HG03108 (cell line): ENCODE results near the gene DNAH9.
"Not testable (repeated sequence)": the region's sequence is repeated elsewhere in the genome, so short reads cannot be mapped to it uniquely, and the experiment has no call there.

ENCODE experiments used
- ATAC-seq: cut with Tn5 transposase; IDR thresholded peaks from one replicate; pipeline ENCODE4 v1.9.1; 2021; ENCODE audit warnings: moderate library complexity; ENCODE audit not compliant: unreplicated experiment

DNAH9 gene

DNA sequence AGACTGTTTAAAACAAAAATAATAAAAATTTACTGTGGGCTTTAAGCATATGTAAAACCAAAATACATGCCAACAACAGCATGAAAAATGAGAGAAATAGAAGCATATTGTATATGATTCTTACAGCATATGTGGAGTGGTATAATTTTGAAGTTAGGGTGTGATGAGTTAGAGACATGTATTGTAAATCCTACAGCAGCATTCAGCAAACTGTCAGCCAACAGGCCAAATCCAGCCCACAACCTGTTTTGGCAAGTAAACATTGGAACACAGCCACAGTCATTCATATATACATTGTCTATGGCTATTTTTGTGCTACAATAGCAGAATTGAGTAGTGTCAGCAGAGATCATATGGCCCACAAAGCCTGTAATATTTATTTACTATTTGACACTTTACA is 356.7 kb downstream of the DNAH9 start:
- ATAC-seq, result no peak

DNA sequence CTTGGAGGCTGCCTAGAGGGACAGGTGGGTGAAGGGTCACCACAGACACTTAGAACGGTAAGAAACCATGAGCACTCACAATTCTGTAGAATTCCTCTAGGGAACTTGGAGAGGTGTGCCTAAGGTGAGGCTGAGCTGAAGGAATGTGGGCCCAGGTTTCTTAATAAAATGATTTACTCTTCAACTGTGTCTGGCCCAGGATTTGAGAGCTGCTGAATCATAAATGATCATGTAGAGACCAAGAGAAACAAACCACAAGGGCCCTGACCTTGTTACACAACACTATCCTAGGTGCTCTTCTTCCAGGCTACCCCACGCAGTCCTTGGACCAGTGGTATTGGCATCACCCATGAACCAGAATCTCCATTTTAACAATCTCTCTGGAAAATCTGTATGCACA is 371.3 kb downstream of the DNAH9 start:
- ATAC-seq, result no peak

DNA sequence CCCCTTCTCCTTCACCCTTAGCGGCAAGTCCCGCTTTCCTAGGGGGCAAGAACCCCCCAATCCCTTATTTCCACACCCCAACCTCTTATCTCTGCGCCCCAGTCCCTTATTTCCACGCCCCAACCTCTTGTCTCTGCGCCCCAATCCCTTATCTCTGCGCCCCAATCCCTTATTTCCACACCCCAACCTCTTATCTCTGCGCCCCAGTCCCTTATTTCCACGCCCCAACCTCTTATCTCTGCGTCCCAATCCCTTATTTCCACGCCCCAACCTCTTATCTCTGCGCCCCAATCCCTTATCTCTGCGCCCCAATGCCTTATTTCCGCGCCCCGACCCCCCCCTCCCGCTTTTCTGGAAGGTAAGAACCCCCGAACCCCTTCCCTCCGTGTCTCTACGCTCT is 374.5 kb downstream of the DNAH9 start:
- ATAC-seq, result not testable (repeated sequence)

DNA sequence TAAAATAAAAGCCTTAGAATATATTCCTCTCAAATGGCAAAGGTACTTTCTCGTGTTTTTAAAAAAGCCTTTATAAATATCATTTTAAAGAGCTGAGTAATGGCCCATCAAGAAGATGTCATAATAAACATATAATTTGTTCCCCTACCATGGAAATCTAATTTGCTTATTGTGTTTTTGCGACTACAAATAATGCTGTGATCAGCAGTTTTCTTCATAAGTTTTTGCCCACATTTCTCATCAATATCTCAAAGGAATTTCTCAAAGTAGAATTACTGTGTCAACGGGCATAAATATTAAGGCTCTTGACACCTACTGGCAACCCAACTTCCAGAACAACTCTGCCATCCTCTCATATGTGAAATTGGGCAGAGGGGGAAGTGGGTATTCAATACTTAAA is 381.5 kb downstream of the DNAH9 start:
- ATAC-seq, result no peak

DNA sequence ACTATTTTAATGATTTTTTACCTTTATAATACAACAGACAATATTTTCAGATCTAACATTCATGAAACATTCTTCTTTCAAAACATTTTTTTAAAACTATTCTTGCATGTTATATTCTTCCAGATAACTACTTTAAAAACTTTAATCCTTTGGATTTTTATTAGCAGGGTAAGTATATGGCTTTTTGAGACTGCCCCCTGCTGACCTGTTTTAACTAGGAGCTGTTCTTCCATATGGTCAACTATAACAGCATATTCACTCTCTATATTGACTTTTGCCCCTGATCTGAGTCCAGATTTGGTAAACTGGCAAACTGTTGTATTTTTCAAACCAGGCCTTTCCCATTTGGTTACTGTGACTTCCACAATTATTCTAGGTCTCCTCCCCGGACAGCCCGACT is 382.5 kb downstream of the DNAH9 start:
- ATAC-seq, result no peak

DNA sequence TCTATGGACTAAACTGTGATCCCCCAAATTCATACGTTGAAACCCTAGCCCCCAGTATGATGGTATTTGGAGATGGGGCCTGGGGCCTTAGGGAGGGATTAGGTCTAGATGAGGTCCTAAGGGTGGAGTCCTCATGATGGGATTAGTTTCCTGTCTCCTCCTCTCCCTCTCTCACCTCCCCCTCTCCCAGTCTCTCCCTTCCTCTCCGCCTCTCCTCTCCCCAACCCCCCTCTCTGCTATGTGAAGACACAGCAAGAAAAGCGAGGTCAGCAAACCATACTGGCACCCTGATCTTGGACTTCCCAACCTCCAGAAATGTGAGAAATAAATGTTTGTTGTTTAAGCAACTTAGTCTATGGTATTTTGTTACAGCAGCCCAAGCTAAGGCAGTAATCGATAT is 383.6 kb downstream of the DNAH9 start:
- no peak for ATAC-seq

DNA sequence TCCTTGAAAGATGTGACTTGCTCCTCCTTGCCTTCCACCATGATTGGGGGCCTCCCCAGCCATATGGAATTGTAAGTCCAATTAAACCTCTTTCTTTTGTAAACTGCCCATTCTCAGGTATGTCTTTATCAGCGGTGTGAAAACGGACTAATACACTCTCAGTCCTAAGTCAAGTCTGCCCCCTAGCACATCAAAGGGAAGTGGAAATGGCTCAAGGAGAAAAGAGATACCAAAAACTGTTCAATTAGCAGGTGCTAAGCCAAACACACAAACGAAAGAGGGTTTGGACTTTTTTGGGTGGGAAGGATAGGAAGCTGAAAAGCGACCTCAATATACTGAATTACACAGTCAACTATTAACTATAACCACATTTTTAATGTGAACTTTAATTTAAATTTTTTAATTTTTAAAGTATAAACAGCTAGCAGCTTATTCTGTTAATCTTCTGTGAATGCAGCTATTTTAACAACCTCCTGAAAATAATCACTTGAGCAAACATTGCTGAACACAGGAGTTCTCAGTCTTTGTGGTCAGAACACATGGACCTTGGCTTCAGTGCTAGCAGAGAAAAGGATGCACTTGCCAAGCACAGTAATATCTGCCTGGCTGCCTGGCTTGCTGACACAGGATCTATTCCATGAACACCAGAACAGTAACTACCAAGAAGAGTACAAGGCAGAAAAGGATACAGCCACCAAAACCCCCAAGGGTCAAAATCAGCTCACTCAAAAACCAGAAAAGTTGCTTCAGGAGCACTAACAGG is 388.1 kb downstream of the DNAH9 start:
- ATAC-seq, result no peak

DNA sequence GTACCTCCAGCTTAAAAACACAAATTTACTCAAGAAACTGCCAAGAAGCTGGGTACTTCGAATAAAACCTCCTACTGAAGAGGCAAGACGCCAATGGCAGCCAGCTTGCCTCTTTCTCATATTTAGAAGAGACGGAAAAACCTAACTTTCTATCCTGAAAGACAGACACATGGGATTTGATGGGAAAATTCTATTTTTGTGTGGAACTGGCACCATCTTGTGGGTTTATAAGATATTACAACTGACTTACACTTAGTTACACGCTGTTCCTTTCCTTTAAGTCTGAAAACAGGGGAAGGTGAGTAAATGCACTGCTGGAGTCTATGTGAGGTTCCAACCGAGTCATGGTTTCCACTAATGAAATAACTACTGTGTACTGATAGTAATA is 388.7 kb downstream of the DNAH9 start:
- no peak for ATAC-seq

DNA sequence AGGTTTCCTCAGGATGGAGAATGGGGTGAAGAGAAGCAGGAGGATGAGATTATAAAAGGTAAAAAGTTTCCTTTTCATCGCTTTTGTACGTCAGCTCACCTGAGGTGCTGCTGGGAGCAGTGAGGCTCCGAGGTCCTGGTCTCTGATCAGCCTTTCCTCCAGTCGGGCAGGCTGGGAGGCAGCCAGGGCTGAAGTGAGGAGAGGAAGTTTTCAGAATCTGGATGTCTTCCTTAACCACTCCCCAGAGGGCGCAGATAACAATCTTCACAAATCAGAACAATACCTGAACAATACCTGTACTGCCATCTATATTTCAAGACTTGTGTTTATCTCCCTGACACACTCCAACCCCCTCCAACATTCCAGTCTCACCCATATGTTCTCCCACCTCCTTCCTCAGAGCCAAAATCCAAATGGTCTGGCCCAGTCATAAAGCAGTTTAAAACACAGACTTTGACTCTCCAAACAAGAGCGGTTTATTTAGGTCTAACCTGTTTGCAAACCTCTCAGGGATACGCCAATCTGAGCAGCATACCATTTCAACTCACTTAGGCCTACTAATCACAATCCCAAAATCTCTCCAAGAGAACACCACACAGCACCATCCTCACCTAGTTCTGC is 392.2 kb downstream of the DNAH9 start:
- ATAC-seq, result no peak

DNA sequence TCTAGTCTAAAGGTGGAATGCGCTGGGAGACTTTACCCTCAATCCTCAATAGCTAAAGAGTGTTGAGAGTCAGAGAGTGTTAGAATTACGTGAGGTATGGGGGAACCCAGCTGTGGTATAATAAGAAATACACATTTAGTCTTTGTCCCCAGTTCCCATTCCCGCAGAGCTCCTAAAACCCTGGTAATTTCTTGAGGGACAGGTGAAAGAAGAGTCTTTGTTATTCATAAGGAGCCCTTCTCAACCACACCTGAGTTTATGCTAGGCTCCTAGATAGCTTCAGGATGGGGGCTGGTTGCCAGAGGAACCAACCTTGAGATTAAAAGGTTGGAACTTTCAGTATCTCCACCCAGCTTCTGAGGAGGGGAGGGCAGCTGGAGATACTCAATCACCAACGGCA is 393.2 kb downstream of the DNAH9 start:
- ATAC-seq, result no peak

DNA sequence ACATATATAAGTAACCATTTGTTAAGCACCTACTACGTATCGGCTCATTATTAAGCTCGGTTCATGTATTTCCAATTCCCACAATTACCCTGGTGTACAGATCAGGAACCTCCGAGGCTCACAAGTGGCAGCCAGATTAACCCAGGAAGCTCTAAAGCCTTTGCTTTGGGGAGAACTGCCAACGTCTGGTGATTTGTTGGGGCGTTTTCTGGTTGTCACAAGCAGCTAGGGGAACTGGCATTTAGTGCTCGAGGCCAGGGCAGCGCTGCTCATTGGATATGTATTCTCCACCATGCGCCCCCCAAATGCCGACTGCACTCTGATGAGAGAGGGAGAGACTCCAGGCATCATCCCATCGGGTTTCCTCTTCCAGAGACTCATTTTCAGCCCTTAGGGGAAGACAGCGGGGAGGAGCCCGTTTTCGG is 398.5 kb downstream of the DNAH9 start:
- peak; percentile 18 for ATAC-seq

DNA sequence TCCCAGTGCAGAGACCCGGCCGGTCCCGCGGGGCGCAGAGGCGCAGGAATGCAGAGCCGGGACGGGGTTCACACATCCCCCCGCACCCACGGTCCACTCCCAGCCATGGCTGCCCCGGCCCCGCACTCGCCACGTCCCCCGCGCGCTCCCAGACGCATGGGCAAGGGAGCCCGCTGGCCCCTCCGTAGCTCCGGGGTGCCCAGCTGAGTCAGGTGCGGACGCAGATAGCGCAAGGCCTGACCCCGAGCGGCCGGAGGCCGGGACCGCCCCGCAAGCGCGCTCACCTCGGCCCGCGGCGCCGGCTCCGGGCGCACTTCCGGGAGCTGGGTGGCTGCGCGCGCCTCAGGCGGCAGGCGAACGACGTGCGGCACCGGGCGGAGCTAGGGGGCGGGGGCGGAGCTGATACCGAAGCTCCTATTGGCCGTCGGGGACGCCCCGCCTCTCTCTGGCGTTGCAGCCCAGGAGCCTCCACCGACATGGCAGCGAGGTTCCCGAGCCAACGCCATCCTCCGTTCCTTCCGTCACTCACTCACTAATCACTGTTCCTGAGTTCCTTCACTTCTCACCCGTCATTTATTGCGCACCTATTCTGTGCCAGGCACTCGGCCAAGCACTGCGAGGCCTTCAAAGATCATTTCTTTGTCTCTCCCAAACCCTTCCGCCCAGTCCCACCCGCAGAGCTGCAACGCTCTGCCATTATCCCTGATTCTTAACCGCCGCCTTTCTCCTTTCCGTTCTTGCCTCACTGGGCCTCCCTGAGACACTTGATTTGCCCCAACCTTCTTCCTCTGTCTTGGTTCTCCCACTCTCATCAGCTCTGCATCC is 399.1 kb downstream of the DNAH9 start, which contains the start of gene ZNF18:
Gene ZNF18, minus strand, starts transcription at position 329 of the 825 bp plus-strand sequence. CDS start 4,646 bp downstream, outside the sequence.
- peak; percentile 94 for ATAC-seq

DNA sequence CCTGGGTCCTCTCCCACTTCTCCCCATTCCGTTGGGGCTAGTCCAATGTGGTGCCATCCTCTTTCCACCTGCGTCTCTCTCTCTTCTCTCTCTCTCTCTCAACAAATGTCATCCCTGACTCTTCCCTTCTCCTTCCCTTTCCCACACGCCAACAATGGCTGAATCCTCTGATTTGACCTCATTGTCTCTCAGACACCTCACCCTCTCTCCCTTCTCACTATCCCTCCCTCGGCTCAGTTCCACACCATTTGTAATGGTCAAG is 399.6 kb downstream of the DNAH9 start:
- no peak for ATAC-seq

DNA sequence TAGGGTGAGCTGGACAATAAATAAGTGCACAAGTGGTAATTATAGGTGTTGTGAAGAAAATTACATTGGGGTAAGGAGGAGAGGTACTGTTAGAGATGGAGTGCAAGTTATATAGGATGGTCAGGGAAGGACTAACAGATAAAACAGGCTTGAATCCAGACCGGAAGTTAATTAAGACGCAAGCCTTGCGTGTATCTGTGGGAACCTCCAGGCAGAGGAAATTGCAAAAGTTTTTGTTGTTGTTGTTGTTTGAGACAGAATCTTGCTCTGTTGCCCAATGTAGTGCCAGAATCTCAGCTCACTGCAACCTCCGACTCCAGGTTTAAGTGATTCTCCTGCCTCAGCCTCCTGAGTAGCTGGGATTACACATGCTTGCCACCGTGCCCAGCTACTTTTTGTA is 401.4 kb downstream of the DNAH9 start:
- no peak for ATAC-seq

DNA sequence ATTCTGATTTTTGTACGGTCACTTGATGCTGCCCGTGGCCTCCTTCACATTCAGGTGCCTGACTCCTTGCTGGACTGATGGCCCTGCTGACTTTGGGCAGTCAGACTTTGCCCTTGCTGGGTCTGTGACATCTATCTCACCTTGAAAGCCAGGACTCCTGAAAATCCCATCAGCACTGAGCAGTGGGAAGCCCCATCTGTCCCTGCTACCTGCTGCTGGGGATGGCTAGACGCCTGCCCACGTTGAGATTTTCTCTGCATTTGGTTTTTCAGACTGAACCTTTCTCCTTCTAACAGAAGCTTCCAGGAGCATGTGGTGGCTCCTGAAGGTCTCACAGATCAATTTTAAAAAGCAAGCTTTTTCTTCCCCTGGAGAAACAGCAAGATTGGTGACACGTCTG is 409.2 kb downstream of the DNAH9 start:
- ATAC-seq, result no peak
